ENCODE measurements around the gene FSTL4. TPM values are rescaled to one million over a fixed set of nuclear protein-coding genes. Genes with fewer than 3 reads are reported as not detected.

Gene FSTL4
- total and polyA plus RNA-seq, 2 of the 4 experiments (the other 2 are of a cell fraction) = 0.18 TPM; not detected in 1

DNA sequence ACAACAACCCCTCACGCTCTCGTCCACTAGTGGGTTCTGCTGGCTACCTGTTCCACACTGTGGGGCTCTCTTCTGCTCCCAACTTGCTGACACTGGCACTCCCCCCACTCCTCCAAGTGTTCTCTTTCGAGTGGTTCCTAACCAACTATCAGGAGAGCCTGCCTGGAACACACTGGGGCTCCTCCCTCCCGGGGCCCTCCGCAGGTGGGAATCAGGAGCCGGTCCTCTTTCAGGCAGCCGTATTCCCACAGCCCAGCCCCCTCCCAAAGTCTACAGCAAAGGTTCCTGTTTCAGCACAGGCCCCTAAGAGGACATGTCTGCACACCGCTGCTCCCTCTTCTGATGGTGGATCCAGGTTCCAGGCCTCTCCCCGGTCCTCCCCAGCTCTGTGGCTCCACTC, 165.9 kb downstream of the FSTL4 start:
- no peaks in the 10 kb centered on the region for H3K36me3 ChIP-seq (ENCODE audit: control insufficient read depth, insufficient read depth, low read length)
- H2BK120ac ChIP-seq (ENCODE audit: low read depth, low read length) = no peak overlapping the region
- H4K5ac ChIP-seq (ENCODE audit: low read depth, low read length) = no peak overlapping the region
- no peak overlapping the region for H2AFZ ChIP-seq (replicated peaks; ENCODE audit: low read length, poor library complexity)
- H4K91ac ChIP-seq (ENCODE audit: insufficient read depth, low read depth, low read length) = no peak overlapping the region
- H3K4me1 ChIP-seq (ENCODE audit: control insufficient read depth, insufficient read depth, low read length) = no peaks in the 10 kb centered on the region
- no peak overlapping the region for H3K4me3 ChIP-seq (ENCODE audit: insufficient read depth, low read depth, low read length)
- TF ChIP-seq RCOR1 (IDR thresholded peaks at IDR 0.05; ENCODE audit: insufficient replicate concordance, low read length) = no peak
- TF ChIP-seq SMC3 (IDR thresholded peaks at IDR 0.05; ENCODE audit: low read depth, low read length) = no peak
- TF ChIP-seq MXI1 (IDR thresholded peaks at IDR 0.05; ENCODE audit: borderline replicate concordance, low read depth, low read length) = no peak
- no peak for TF ChIP-seq CEBPB (IDR thresholded peaks at IDR 0.05; ENCODE audit: low read depth, low read length)
- no peak for TF ChIP-seq MAZ (IDR thresholded peaks at IDR 0.05; ENCODE audit: borderline replicate concordance, low read depth, low read length)
- no peak for TF ChIP-seq NFE2L2 (IDR thresholded peaks at IDR 0.05; ENCODE audit: low read depth, low read length)
- TF ChIP-seq, protein P1, sequence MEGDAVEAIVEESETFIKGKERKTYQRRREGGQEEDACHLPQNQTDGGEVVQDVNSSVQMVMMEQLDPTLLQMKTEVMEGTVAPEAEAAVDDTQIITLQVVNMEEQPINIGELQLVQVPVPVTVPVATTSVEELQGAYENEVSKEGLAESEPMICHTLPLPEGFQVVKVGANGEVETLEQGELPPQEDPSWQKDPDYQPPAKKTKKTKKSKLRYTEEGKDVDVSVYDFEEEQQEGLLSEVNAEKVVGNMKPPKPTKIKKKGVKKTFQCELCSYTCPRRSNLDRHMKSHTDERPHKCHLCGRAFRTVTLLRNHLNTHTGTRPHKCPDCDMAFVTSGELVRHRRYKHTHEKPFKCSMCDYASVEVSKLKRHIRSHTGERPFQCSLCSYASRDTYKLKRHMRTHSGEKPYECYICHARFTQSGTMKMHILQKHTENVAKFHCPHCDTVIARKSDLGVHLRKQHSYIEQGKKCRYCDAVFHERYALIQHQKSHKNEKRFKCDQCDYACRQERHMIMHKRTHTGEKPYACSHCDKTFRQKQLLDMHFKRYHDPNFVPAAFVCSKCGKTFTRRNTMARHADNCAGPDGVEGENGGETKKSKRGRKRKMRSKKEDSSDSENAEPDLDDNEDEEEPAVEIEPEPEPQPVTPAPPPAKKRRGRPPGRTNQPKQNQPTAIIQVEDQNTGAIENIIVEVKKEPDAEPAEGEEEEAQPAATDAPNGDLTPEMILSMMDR (conservative IDR thresholded peaks at IDR 0.05; ENCODE audit: low read depth, low read length) = no peak
- TF ChIP-seq MAFK (IDR thresholded peaks at IDR 0.05; ENCODE audit: low read depth, low read length) = no peak
- TF ChIP-seq, protein P2, sequence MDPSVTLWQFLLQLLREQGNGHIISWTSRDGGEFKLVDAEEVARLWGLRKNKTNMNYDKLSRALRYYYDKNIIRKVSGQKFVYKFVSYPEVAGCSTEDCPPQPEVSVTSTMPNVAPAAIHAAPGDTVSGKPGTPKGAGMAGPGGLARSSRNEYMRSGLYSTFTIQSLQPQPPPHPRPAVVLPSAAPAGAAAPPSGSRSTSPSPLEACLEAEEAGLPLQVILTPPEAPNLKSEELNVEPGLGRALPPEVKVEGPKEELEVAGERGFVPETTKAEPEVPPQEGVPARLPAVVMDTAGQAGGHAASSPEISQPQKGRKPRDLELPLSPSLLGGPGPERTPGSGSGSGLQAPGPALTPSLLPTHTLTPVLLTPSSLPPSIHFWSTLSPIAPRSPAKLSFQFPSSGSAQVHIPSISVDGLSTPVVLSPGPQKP (IDR thresholded peaks at IDR 0.05; ENCODE audit: borderline replicate concordance, low read depth, low read length) = no peak
- TF ChIP-seq, protein P3, sequence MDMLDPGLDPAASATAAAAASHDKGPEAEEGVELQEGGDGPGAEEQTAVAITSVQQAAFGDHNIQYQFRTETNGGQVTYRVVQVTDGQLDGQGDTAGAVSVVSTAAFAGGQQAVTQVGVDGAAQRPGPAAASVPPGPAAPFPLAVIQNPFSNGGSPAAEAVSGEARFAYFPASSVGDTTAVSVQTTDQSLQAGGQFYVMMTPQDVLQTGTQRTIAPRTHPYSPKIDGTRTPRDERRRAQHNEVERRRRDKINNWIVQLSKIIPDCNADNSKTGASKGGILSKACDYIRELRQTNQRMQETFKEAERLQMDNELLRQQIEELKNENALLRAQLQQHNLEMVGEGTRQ (IDR thresholded peaks at IDR 0.05; ENCODE audit: low read depth, low read length) = no peak
- no peak for TF ChIP-seq FOS (IDR thresholded peaks at IDR 0.05; ENCODE audit: low read depth, low read length)
- TF ChIP-seq CHD1 (IDR thresholded peaks at IDR 0.05; ENCODE audit: low read depth, low read length) = no peak
- no peak for TF ChIP-seq POLR2A (IDR thresholded peaks at IDR 0.05; ENCODE audit: low read depth, low read length)
- no peak for TF ChIP-seq RFX5 (IDR thresholded peaks at IDR 0.05; ENCODE audit: low read depth, low read length)
- no peak for TF ChIP-seq BHLHE40 (IDR thresholded peaks at IDR 0.05; ENCODE audit: low read depth, low read length)
- no peak for TF ChIP-seq RAD21 (IDR thresholded peaks at IDR 0.05; ENCODE audit: low read length)
- dilution Hi-C loops (cut with HindIII; ENCODE audit: low sequenced_read_pairs, unreplicated experiment) = no loop called here
- ATAC-seq (ENCODE audit: low read depth) = no peak
- no peak overlapping the region for H2AK9ac ChIP-seq (replicated peaks; ENCODE audit: low read depth, low read length, poor library complexity)
- no peak overlapping the region for H3K56ac ChIP-seq (ENCODE audit: extremely low read depth, insufficient read depth, low read length)
- no peak overlapping the region for H3K23ac ChIP-seq (ENCODE audit: low read depth, low read length)
- no peak overlapping the region for H2BK5ac ChIP-seq (ENCODE audit: low read depth, low read length, poor library complexity, severe bottlenecking)
- H2AK5ac ChIP-seq (ENCODE audit: low read depth, low read length) = no peak overlapping the region
- no peaks in the 10 kb centered on the region for H4K20me1 ChIP-seq (ENCODE audit: insufficient read depth, low read length)
- no peaks in the 10 kb centered on the region for H3K79me1 ChIP-seq (ENCODE audit: low read depth in 1 of 2, low read length in 2 of 2)
- H3K14ac ChIP-seq (replicated peaks; ENCODE audit: low read depth, low read length) = no peak overlapping the region
- H3K27me3 ChIP-seq (ENCODE audit: control insufficient read depth, insufficient read depth, low read length) = no peaks in the 10 kb centered on the region; the same call in none of the 2 replicates
- no peak overlapping the region for H3K4me2 ChIP-seq (ENCODE audit: low read depth, low read length)
- H2BK15ac ChIP-seq (ENCODE audit: low read depth, low read length) = no peak overlapping the region
- intact Hi-C loops (cut with micrococcal nuclease) = no loop called here
- H3K9ac ChIP-seq (ENCODE audit: low read depth, low read length) = no peak overlapping the region
- ChIA-PET POLR2A (ENCODE audit: unreplicated experiment) (no interaction called here), CTCF (no interaction called here)
- no peak overlapping the region for H3K18ac ChIP-seq (ENCODE audit: low read depth, low read length)
- 62% methylated on average over 6 of the region's 9 CpGs; no CpG with 5 or more reads in 1 of the 2 experiments for WGBS, 2 experiments (ENCODE audit: extremely low coverage in 2 of 2, insufficient read length in 1 of 2)
- no peak for DNase-seq
- BruUV-seq (replicated peaks) = no TSS peak
- no peak overlapping the region for H3K27ac ChIP-seq (ENCODE audit: insufficient read depth, low read length)
- H3K4ac ChIP-seq (ENCODE audit: low read depth, low read length) = no peak overlapping the region
- in situ Hi-C loops (cut with MboI; ENCODE audit: low sequenced_read_pairs) = no loop called here
- no peak overlapping the region for H4K8ac ChIP-seq (ENCODE audit: low read depth in 2 of 2, low read length in 2 of 2)
- no peak overlapping the region for H2BK20ac ChIP-seq (ENCODE audit: low read depth, low read length)
- H3K9me3 ChIP-seq (ENCODE audit: control insufficient read depth, insufficient read depth, low read length) = no peaks in the 10 kb centered on the region
- no peaks in the 10 kb centered on the region for H3K9me1 ChIP-seq (ENCODE audit: insufficient read depth, low read length)

Data from IMR-90 (cell line).